ENCODE measurements around the gene UQCC3. TPM values are rescaled to one million over a fixed set of nuclear protein-coding genes. Genes with fewer than 3 reads are reported as not detected.

Gene UQCC3
- total RNA-seq, 1 experiment from 2014 or later: 19.6 TPM

Other genes starting within 250 kb of the UQCC3 start
- gene AHNAK, start 124.9 kb upstream of the UQCC3 start, total RNA-seq (2014; rRNA removed; shearing (Covaris generic)): 184 and 206 TPM in 2 replicates
- 841 and 1,053 TPM in 2 replicates for gene EEF1G, start 97.8 kb upstream of the UQCC3 start, total RNA-seq (2014; rRNA removed; shearing (Covaris generic))
- gene TUT1, start 80.2 kb upstream of the UQCC3 start, total RNA-seq (2014; rRNA removed; shearing (Covaris generic)): 4.7 and 5.3 TPM in 2 replicates
- gene MTA2, start 69.8 kb upstream of the UQCC3 start, total RNA-seq (2014; rRNA removed; shearing (Covaris generic)): 91.2 and 103 TPM in 2 replicates
- gene EML3, start 58.9 kb upstream of the UQCC3 start, total RNA-seq (2014; rRNA removed; shearing (Covaris generic)): 7.1 and 13.8 TPM in 2 replicates
- 2.5 and 3.6 TPM in 2 replicates for gene ROM1, start 58.4 kb upstream of the UQCC3 start, total RNA-seq (2014; rRNA removed; shearing (Covaris generic))
- 23.3 and 27.1 TPM in 2 replicates for gene B3GAT3, start 49.7 kb upstream of the UQCC3 start, total RNA-seq (2014; rRNA removed; shearing (Covaris generic))
- 136 and 159 TPM in 2 replicates for gene GANAB, start 25.1 kb upstream of the UQCC3 start, total RNA-seq (2014; rRNA removed; shearing (Covaris generic))
- gene INTS5, start 18.4 kb upstream of the UQCC3 start, total RNA-seq (2014; rRNA removed; shearing (Covaris generic)): 10.7 and 14.8 TPM in 2 replicates
- gene C11orf98, start 6.5 kb upstream of the UQCC3 start, total RNA-seq (2014; rRNA removed; shearing (Covaris generic)): 69.0 and 73.3 TPM in 2 replicates
- gene CSKMT, start 6.4 kb upstream of the UQCC3 start, total RNA-seq (2014; rRNA removed; shearing (Covaris generic)): 3.8 and 5.6 TPM in 2 replicates
- gene LBHD1, start 594 bp downstream of the UQCC3 start, total RNA-seq (2014; rRNA removed; shearing (Covaris generic)): 4.6 and 6.1 TPM in 2 replicates
- 107 and 128 TPM in 2 replicates for gene UBXN1, start 7.4 kb downstream of the UQCC3 start, total RNA-seq (2014; rRNA removed; shearing (Covaris generic))
- 6.0 and 6.2 TPM in 2 replicates for gene LRRN4CL, start 17.9 kb downstream of the UQCC3 start, total RNA-seq (2014; rRNA removed; shearing (Covaris generic))
- gene BSCL2, start 35.8 kb downstream of the UQCC3 start, total RNA-seq (2014; rRNA removed; shearing (Covaris generic)): 65.0 and 71.0 TPM in 2 replicates
- gene GNG3, start 36.0 kb downstream of the UQCC3 start, total RNA-seq (2014; rRNA removed; shearing (Covaris generic)): not detected in 2 replicates
- 10.2 and 11.8 TPM in 2 replicates for gene HNRNPUL2, start 55.8 kb downstream of the UQCC3 start, total RNA-seq (2014; rRNA removed; shearing (Covaris generic))
- 56.6 and 68.4 TPM in 2 replicates for gene TTC9C, start 56.8 kb downstream of the UQCC3 start, total RNA-seq (2014; rRNA removed; shearing (Covaris generic))
- 10.1 and 11.4 TPM in 2 replicates for gene ZBTB3, start 82.5 kb downstream of the UQCC3 start, total RNA-seq (2014; rRNA removed; shearing (Covaris generic))
- 182 and 189 TPM in 2 replicates for gene POLR2G, start 89.9 kb downstream of the UQCC3 start, total RNA-seq (2014; rRNA removed; shearing (Covaris generic))
- 15.1 and 18.1 TPM in 2 replicates for gene TAF6L, start 99.7 kb downstream of the UQCC3 start, total RNA-seq (2014; rRNA removed; shearing (Covaris generic))
- 88.3 and 110 TPM in 2 replicates for gene TMEM179B, start 115.7 kb downstream of the UQCC3 start, total RNA-seq (2014; rRNA removed; shearing (Covaris generic))
- gene TMEM223, start 120.3 kb downstream of the UQCC3 start, total RNA-seq (2014; rRNA removed; shearing (Covaris generic)): 41.0 and 55.3 TPM in 2 replicates
- 24.9 and 26.1 TPM in 2 replicates for gene NXF1, start 133.8 kb downstream of the UQCC3 start, total RNA-seq (2014; rRNA removed; shearing (Covaris generic))
- gene STX5, start 160.4 kb downstream of the UQCC3 start, total RNA-seq (2014; rRNA removed; shearing (Covaris generic)): 40.7 and 43.1 TPM in 2 replicates
- not detected in 2 replicates for gene TEX54, start 161.2 kb downstream of the UQCC3 start, total RNA-seq (2014; rRNA removed; shearing (Covaris generic))
- 61.3 and 80.4 TPM in 2 replicates for gene WDR74, start 167.9 kb downstream of the UQCC3 start, total RNA-seq (2014; rRNA removed; shearing (Covaris generic))
- 85.2 and 94.7 TPM in 2 replicates for gene SLC3A2, start 209.2 kb downstream of the UQCC3 start, total RNA-seq (2014; rRNA removed; shearing (Covaris generic))
- not detected in 2 replicates for gene CHRM1, start 249.7 kb downstream of the UQCC3 start, total RNA-seq (2014; rRNA removed; shearing (Covaris generic))

Data from RPMI7951 (cell line).